Retinal pigment epithelial cell (primary cell): ENCODE data around the gene ADAMTSL3.
"Not testable (repeated sequence)": the region's sequence is repeated elsewhere in the genome, so short reads cannot be mapped to it uniquely, and the experiment has no call there.

Experiments
- DNase-seq: peaks from one replicate; pipeline ENCODE4 v3.0.0-alpha.2; 2010; ENCODE audit warnings: low read depth
- H3K4me3 ChIP-seq: 2 replicates; pipeline ENCODE4 v1.5.1; 2011; ENCODE audit warnings: mild to moderate bottlenecking, low read length, control low read depth, moderate library complexity
- CTCF ChIP-seq: conservative IDR thresholded peaks from 2 replicates; pipeline ENCODE4 v1.5.1; 2011; ENCODE audit warnings: low read depth, low read length, control low read depth, inconsistent platforms

ADAMTSL3 gene

DNA sequence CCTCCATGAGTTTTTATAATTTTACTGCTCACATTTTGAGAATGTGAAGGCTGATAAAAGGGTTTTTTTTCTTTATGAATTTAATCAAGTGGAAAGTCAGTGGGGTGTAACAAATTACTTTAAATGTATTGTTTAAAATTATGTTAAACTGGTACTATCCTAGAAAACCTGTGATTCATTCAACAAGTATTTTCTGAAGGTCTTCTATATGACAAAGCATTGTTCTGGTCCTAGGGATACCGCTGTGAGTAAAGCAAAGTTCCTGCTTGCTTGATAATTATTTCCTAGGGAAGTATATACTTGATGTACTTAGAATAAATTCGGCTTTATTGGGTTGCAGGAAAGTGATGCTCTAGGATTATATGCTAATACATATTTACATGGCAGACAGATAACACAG lies 428.8 kb downstream of the ADAMTSL3 start:
- no peak for DNase-seq
- H3K4me3 ChIP-seq: no peak overlapping the region
- no peak for TF ChIP-seq CTCF

GRCh38 chr15:84086071-84086470 lies 432.1 kb downstream of the ADAMTSL3 start:
- DNase-seq, H3K4me3 ChIP-seq: not testable (repeated sequence)
